ENCODE data around the gene SMG5. TPM values are rescaled to one million over a fixed set of nuclear protein-coding genes. Genes with fewer than 3 reads are reported as not detected.

SMG5 gene
- total RNA-seq, 2 donors from 2014 or later = 59.0 to 79.2 TPM

DNA sequence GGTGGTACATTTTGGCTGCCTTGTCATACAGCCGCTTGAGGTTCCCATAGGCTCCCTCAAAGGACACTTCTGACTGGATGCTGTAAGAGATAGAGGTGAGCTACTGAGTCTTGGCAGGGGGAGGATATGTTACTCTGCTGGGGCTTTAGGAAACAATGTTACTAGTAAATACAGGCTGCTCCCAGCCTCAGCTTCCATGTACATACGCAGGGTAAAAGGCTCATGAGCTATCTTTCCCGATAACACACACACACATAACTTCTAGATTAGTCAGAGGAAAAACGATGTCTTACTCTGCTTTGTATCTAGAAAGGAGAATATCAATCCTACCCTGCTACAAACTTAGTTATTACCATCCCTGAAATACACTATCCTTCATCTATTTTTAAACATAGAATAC is 14.3 kb downstream of the SMG5 start:
- Mint-ChIP-seq H3K27ac (no peak overlapping the region), H3K36me3 (ENCODE audit: low read depth) (peaks cover 24% of the 10 kb centered on the region)
- DNase-seq = no peak

DNA sequence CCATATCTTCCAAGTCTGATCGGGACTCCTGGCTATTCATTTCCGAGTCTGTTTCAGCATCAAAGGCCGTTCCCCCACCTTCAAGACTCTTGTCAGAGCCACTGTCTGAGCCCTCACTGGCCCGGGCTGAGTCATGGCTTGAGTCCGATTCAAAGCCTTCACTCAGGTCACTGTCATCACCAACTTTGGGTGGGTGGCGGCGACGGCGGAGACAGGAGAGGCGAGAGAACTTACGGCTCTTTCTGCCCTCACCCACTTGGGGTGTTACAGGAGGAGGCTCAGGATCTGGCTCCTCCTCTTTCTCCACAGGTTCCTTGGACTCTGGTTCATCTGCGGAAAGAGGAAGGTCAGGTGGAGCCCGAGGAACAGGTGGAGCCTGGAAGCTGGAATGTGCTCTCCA is 16.6 kb downstream of the SMG5 start:
- Mint-ChIP-seq H3K4me3 (no peak overlapping the region), H3K27ac (no peak overlapping the region), H3K27me3 (no peaks in the 10 kb centered on the region), H3K4me1 (peaks cover 10% of the 10 kb centered on the region), H3K36me3 (ENCODE audit: low read depth) (peaks cover 21% of the 10 kb centered on the region)
- ATAC-seq (no peak), DNase-seq (no peak)
- H3K9me3 ChIP-seq (ENCODE audit: control insufficient read depth, low read length, poor library complexity, severe bottlenecking) = no peaks in the 10 kb centered on the region

More for the DNA sequence above, 14.3 kb downstream of the SMG5 start:
- no peaks in the 10 kb centered on the region for H3K9me3 ChIP-seq (ENCODE audit: control insufficient read depth, low read length, poor library complexity, severe bottlenecking)
- H3K4me1 Mint-ChIP-seq = peaks cover 14% of the 10 kb centered on the region
- no peak for ATAC-seq
- H3K4me3 Mint-ChIP-seq = no peak overlapping the region
- no peaks in the 10 kb centered on the region for H3K27me3 Mint-ChIP-seq

GRCh38 chr1:156263288-156263655 is 19.4 kb downstream of the SMG5 start:
- H3K27ac Mint-ChIP-seq = no peak overlapping the region

GRCh38 chr1:156262461-156263287 is 20.0 kb downstream of the SMG5 start:
- DNase-seq = no peak
- no peaks in the 10 kb centered on the region for H3K9me3 ChIP-seq (ENCODE audit: control insufficient read depth, low read length, poor library complexity, severe bottlenecking)
- Mint-ChIP-seq H3K27me3 (no peaks in the 10 kb centered on the region), H3K4me3 (no peak overlapping the region), H3K27ac (no peak overlapping the region), H3K36me3 (ENCODE audit: low read depth) (peaks cover 25% of the 10 kb centered on the region), H3K4me1 (peaks cover 11% of the 10 kb centered on the region)
- no peak for ATAC-seq

More at GRCh38 chr1:156263288-156263655, 19.4 kb downstream of the SMG5 start:
- ATAC-seq (no peak), DNase-seq (no peak)
- H3K4me1 Mint-ChIP-seq = peaks cover 11% of the 10 kb centered on the region
- H3K36me3 Mint-ChIP-seq (ENCODE audit: low read depth) = peaks cover 25% of the 10 kb centered on the region
- no peaks in the 10 kb centered on the region for H3K27me3 Mint-ChIP-seq
- no peak overlapping the region for H3K4me3 Mint-ChIP-seq
- H3K9me3 ChIP-seq (ENCODE audit: control insufficient read depth, low read length, poor library complexity, severe bottlenecking) = no peaks in the 10 kb centered on the region

GRCh38 chr1:156260896-156261295 is 21.7 kb downstream of the SMG5 start:
- Mint-ChIP-seq H3K36me3 (ENCODE audit: low read depth) (peaks cover 18% of the 10 kb centered on the region), H3K27me3 (no peaks in the 10 kb centered on the region), H3K27ac (no peak overlapping the region), H3K4me1 (peaks cover 5% of the 10 kb centered on the region), H3K4me3 (no peak overlapping the region)
- DNase-seq = no peak
- no peaks in the 10 kb centered on the region for H3K9me3 ChIP-seq (ENCODE audit: control insufficient read depth, low read length, poor library complexity, severe bottlenecking)
- ATAC-seq = no peak

DNA sequence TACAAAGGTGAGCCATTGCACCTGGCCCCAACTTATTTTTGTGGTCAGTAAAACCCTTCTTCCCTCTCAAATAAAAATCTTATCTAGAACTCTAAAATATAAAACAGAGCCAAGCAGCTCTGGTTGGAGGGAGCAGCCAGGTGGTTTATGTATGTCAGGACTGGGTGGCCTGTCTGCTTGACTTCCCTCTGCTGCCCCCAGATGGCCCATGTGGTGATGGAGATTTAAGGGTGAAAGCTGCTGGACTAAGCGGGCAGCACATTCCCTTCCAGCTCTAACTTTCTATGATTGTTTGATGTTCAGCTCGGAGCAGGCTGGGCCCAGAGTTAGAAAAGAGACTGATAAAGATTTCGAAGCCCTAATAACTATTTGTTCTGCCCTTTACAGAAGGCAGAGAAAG is 22.8 kb downstream of the SMG5 start:
- Mint-ChIP-seq H3K36me3 (ENCODE audit: low read depth) (peaks cover 13% of the 10 kb centered on the region), H3K4me3 (no peak overlapping the region), H3K27me3 (no peaks in the 10 kb centered on the region), H3K27ac (no peak overlapping the region), H3K4me1 (peaks cover 2% of the 10 kb centered on the region)
- ATAC-seq (no peak), DNase-seq (no peak)
- H3K9me3 ChIP-seq (ENCODE audit: control insufficient read depth, low read length, poor library complexity, severe bottlenecking) = no peaks in the 10 kb centered on the region

- H3K27ac Mint-ChIP-seq = no peak overlapping the region
- H3K4me1 Mint-ChIP-seq = peaks cover 4% of the 10 kb centered on the region
- no peaks in the 10 kb centered on the region for H3K9me3 ChIP-seq (ENCODE audit: control insufficient read depth, low read length, poor library complexity, severe bottlenecking)
- H3K4me3 Mint-ChIP-seq = no peak overlapping the region
- no peak for DNase-seq
- H3K36me3 Mint-ChIP-seq (ENCODE audit: low read depth) = peaks cover 13% of the 10 kb centered on the region
- H3K27me3 Mint-ChIP-seq = no peaks in the 10 kb centered on the region
- ATAC-seq = no peak
These were observed 23.8 kb downstream of the SMG5 start for GRCh38 chr1:156258859-156259258.

GRCh38 chr1:156257711-156258110 is 24.9 kb downstream of the SMG5 start:
- peaks cover 17% of the 10 kb centered on the region for H3K36me3 Mint-ChIP-seq (ENCODE audit: low read depth)
- no peak for ATAC-seq
- peaks cover 12% of the 10 kb centered on the region for H3K4me1 Mint-ChIP-seq
- H3K27ac Mint-ChIP-seq = no peak overlapping the region
- DNase-seq = no peak
- H3K4me3 Mint-ChIP-seq = no peak overlapping the region
- H3K9me3 ChIP-seq (ENCODE audit: control insufficient read depth, low read length, poor library complexity, severe bottlenecking) = no peaks in the 10 kb centered on the region
- no peaks in the 10 kb centered on the region for H3K27me3 Mint-ChIP-seq

DNA sequence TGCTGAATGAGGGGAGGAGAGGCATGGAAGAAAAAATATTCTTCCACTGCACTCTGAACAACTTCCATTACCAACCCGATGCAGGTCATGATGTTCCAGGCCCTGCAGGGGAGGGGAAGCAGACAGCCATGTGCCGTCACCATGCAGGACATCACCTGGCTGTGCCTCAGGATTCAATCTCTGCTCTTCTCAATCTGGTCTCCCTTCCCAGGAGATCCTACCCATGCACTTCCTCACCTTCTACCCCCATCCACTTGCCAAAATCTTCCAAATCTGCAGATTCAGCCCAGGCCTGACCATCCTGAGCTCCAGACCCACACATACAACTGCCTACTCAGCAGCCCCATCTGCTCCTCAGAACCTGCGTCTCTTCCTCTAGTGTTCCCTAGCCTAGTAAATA is 29.0 kb downstream of the SMG5 start:
- DNase-seq = no peak
- Mint-ChIP-seq H3K4me1 (peaks cover 20% of the 10 kb centered on the region), H3K4me3 (no peak overlapping the region), H3K27me3 (no peaks in the 10 kb centered on the region), H3K36me3 (ENCODE audit: low read depth) (peaks cover 15% of the 10 kb centered on the region), H3K27ac (peak overlapping the region; percentile 90)
- ATAC-seq = no peak
- H3K9me3 ChIP-seq (ENCODE audit: control insufficient read depth, low read length, poor library complexity, severe bottlenecking) = no peaks in the 10 kb centered on the region

- Mint-ChIP-seq H3K27ac (peak overlapping the region; percentile 57), H3K4me3 (no peak overlapping the region), H3K4me1 (peaks cover 22% of the 10 kb centered on the region), H3K36me3 (ENCODE audit: low read depth) (peaks cover 15% of the 10 kb centered on the region), H3K27me3 (no peaks in the 10 kb centered on the region)
- ATAC-seq (no peak), DNase-seq (no peak)
- H3K9me3 ChIP-seq (ENCODE audit: control insufficient read depth, low read length, poor library complexity, severe bottlenecking) = no peaks in the 10 kb centered on the region
These were observed 31.1 kb downstream of the SMG5 start for GRCh38 chr1:156251527-156251926.

DNA sequence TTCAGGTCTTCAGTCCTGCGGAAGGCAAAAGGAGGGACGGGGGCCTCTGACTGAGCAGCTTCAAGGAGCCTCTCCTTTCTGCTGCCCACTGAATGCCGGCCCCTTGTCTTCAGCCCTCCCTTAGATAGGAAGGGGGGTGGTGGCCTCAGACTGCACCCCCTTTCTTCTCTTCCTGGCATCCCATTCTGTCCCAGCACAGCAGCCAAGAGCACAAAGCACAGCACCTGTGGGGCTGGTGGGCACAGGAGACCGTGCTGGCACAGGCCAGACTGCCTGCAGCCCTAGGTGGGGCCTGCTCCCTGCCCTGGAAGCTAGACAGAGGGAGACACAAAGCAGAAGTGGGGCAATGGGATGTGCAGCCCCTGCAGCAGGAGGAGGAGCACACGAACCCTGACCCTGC is 33.0 kb downstream of the SMG5 start:
- Mint-ChIP-seq H3K27ac (no peak overlapping the region), H3K4me1 (peaks cover 34% of the 10 kb centered on the region)
- no peak for ATAC-seq

DNA sequence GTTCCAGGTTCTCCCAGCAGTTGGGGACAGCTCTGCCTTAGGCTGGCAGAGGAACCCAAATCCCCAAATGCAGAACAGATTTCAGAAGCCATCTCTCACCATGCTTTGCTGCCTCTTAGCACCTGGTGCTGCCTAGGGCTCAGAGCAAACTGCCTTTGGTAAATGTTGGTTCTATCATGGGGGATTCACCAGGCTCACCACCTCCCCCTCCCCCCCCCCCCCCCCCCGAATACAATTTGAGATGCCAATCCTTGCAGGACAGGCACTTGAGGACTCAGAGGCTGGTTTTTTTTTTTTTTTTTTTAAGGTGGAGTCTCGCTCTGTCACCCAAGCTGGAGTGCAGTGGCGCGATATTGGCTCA is 34.3 kb downstream of the SMG5 start:
- Mint-ChIP-seq H3K36me3 (ENCODE audit: low read depth) (peaks cover 8% of the 10 kb centered on the region), H3K27me3 (no peaks in the 10 kb centered on the region), H3K4me1 (peaks cover 28% of the 10 kb centered on the region), H3K27ac (no peak overlapping the region), H3K4me3 (no peak overlapping the region)
- DNase-seq (no peak), ATAC-seq (no peak)
- no peaks in the 10 kb centered on the region for H3K9me3 ChIP-seq (ENCODE audit: control insufficient read depth, low read length, poor library complexity, severe bottlenecking)

More for the DNA sequence above, 33.0 kb downstream of the SMG5 start:
- Mint-ChIP-seq H3K4me3 (no peak overlapping the region), H3K36me3 (ENCODE audit: low read depth) (peaks cover 15% of the 10 kb centered on the region), H3K27me3 (no peaks in the 10 kb centered on the region)
- no peaks in the 10 kb centered on the region for H3K9me3 ChIP-seq (ENCODE audit: control insufficient read depth, low read length, poor library complexity, severe bottlenecking)
- DNase-seq = no peak

DNA sequence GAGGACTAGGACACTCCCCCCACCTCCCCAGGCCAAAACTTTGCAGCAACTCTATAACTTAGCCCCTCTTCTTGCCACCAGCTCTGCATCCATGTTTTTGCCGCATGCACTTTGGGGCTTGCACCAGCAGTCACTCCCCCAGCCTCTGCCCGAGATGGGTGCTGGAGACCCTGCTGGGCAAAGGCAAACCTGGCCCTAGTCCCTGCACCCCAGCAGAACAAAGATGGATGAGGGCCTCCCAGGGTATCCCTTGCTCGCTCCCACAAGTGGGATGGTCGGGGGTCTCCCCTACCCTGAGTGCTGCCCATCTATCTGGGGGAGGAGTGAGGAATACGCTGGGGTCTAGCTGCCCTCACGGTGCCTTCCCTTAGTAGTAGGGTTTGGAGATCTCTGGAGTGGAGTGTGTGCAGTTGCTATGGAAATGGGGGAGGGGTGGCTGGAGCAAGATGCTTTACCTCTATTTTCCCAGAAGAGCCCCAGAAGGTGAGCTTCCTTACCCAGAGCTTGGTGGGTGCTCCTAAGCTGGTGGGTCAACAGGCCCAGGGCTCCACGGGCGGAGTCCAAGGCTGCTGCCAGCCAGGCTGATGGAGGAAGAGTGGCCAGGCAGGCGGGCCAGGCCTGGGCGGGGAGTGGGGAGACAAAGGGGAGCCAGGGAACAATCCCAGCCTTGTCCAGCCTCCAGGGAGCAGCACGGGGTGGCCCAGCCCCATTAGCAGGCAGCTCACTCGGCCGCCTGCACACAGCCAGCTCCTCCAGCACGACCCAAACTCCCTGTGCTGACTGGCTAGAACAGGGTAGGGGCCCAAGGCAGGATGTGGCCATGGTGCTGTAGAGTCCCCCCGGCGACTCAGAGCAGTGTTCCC is 34.9 kb downstream of the SMG5 start, which contains the start of gene PAQR6:
TSS of gene PAQR6 (minus strand) at position 597 of the 863 bp plus-strand sequence. CDS start 1,325 bp downstream, outside the sequence.
- Mint-ChIP-seq H3K27me3 (no peaks in the 10 kb centered on the region), H3K36me3 (ENCODE audit: low read depth) (peaks cover 3% of the 10 kb centered on the region), H3K4me3 (peak within 1 kb of the TSS; percentile 31), H3K4me1 (peaks cover 23% of the 10 kb centered on the region), H3K27ac (peak within 1 kb of the TSS; percentile 39)
- no peak for ATAC-seq
- DNase-seq = no peak
- H3K9me3 ChIP-seq (ENCODE audit: control insufficient read depth, low read length, poor library complexity, severe bottlenecking) = no peaks in the 10 kb centered on the region

All from T-helper 17 cell (primary cell).